Activated CD8-positive, alpha-beta memory T cell treated with anti-CD3 and anti-CD28 coated beads, Interleukin-2, amount 50 U/mL, for 24 hours (primary cell): Measurements from ENCODE around the gene AWAT2.

Experiments
- DNase-seq: peaks from one replicate; pipeline ENCODE4 v3.0.0-alpha.2; 2020; ENCODE audit errors: extremely low read depth

The AWAT2 gene

DNA sequence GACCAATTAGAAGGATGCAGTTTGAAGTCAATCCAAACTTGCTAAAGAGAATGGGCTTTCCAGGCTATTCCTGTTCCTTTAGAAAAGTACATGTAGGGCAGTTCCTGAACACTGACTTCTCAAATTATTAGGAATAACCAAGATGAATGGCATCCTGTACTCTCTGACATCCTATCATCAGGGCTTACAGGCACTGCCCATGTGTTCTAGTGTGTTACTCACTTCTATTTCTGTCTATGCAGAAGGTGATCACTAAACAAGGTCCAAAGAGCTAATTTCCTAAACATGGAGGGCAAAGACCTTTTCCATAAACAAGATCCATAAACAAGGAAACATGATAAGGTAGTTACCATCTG lies 53.6 kb downstream of the AWAT2 start:
- no peak for DNase-seq

DNA sequence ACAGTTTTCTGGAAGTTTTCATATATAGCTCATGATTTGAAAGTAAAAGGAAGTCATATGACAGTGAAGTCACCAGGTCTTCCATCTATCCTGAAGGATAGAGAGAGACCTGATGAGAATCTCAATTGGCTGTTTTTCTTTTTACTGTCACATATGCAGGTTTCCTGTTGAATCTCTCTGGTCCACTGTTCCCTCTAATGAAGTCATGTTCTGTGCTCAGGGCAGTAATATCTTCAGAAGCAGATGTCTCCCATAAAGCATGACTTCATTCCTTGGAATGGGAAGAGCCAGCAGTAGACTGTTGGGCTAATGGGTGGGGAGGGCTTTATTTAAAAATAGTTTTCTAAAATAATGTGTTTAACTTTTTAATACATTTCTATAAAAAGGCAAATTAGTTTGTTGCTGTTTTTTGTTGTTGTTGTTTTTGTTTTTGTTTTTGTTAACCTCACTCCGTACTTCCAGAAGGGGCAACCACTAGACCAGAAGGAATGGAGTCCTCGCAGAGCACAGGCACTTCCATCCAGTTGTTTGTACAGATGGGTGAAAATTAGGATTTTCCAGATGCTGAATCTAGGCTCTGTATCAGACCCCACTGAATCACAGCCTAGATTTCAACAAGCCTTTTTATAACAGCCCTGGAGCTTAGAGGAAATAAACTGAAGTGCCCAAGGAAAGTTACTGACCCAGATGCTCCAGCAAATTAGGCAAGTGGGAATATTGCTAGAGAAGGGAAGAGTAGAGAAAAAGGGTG lies 54.2 kb downstream of the AWAT2 start:
- DNase-seq = no peak

DNA sequence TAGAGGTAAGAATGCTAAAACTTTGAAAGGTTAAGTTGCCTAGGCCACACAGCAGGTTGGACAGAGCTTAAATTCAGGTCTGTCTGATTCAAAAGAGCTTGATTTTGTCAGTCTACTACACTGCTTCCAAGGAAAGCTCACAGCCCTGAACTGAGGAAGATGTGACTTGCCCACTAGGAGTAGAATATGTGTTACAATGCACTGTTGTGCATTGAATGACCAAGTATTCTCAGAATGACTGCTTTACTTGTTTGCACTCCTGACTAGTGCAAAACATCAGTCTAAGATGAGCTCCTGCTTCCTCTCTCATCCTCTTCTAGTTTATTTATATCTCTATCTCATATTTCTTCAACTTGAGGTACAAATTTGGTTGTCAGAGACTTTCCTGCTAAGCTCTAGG lies 56.2 kb downstream of the AWAT2 start:
- no peak for DNase-seq

DNA sequence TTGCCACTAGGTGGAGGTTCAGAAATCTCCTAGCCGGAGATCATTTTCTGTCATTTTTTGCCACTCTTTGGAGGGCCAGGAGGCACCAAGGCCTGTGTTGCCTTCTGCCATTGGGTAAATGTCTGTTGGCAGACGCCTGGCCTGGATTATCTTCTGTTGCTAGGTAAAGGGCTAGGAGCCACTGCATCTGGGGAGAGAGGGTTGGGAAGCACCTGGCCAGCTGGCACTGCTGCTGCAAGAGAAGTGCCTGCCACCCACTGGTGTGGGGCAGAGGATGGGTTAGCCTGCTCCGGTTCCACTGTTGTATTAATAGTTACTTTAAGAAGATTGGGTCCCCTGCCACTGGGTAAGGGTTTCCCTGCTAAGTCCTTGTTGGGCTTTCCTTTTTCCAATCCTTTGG lies 58.1 kb downstream of the AWAT2 start:
- DNase-seq = no peak
